ENCODE measurements around the gene CFAP90. TPM values are rescaled to one million over a fixed set of nuclear protein-coding genes. Genes with fewer than 3 reads are reported as not detected.

CFAP90 gene
- polyA plus RNA-seq, 1 donor from 2014 or later, result 0.45 TPM

DNA sequence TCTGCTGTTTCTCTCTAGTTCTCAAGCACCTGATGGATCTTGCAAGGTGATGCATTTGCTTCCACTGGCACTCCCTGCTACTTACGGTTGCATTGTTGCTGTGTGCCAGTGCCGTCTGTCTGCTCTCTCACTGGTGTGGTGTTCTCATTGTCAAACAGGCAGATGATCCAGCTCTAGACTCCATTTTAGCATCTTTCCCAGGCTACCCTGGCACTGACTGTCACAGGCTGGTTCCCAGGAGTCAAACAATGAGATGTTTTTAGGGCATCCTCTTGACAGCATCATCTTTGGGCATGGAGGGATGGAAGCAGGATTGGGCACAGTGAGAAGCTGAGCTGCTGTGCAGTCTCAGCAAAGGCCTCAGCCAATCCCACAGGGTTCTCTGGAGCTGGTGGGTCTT, 30.9 kb upstream of the CFAP90 start:
- Histone ChIP-seq H2AFZ (ENCODE audit: low read depth, low read length) (no peak overlapping the region), H3K9me2 (ENCODE audit: insufficient read depth, low read length) (no peaks in the 10 kb centered on the region), H3K36me3 (ENCODE audit: insufficient read depth, low read length) (peaks cover 8% of the 10 kb centered on the region), H3K9me3 (ENCODE audit: low read length) (no peaks in the 10 kb centered on the region), H4K20me1 (ENCODE audit: insufficient read depth) (no peaks in the 10 kb centered on the region), H3F3A (ENCODE audit: insufficient read depth, low read length, poor library complexity, severe bottlenecking) (no peaks in the 10 kb centered on the region), H3K4me2 (ENCODE audit: low read length) (no peak overlapping the region), H3K4me3 (ENCODE audit: low read length) (no peak overlapping the region), H3K27ac (ENCODE audit: low read length) (no peak overlapping the region), H3K79me2 (replicated peaks; ENCODE audit: insufficient read depth, low read length) (no peaks in the 10 kb centered on the region), H3K27me3 (ENCODE audit: insufficient read depth, low read depth, low read length) (no peaks in the 10 kb centered on the region), H3K9ac (ENCODE audit: low read length) (no peak overlapping the region)
- TF ChIP-seq POLR2AphosphoS5 (IDR thresholded peaks at IDR 0.05) (no peak), RAD21 (conservative IDR thresholded peaks at IDR 0.05) (no peak), EZH2 (IDR thresholded peaks at IDR 0.05; ENCODE audit: borderline replicate concordance, insufficient read depth, low read length, poor library complexity, severe bottlenecking) (no peak), EP300 (conservative IDR thresholded peaks at IDR 0.05; ENCODE audit: poor library complexity, severe bottlenecking) (no peak), MXI1 (conservative IDR thresholded peaks at IDR 0.05; ENCODE audit: poor library complexity, severe bottlenecking) (no peak), SMC3 (conservative IDR thresholded peaks at IDR 0.05; ENCODE audit: poor library complexity) (no peak), TAF1 (IDR thresholded peaks at IDR 0.05; ENCODE audit: low read depth) (no peak)
- TF ChIP-seq, protein P1, sequence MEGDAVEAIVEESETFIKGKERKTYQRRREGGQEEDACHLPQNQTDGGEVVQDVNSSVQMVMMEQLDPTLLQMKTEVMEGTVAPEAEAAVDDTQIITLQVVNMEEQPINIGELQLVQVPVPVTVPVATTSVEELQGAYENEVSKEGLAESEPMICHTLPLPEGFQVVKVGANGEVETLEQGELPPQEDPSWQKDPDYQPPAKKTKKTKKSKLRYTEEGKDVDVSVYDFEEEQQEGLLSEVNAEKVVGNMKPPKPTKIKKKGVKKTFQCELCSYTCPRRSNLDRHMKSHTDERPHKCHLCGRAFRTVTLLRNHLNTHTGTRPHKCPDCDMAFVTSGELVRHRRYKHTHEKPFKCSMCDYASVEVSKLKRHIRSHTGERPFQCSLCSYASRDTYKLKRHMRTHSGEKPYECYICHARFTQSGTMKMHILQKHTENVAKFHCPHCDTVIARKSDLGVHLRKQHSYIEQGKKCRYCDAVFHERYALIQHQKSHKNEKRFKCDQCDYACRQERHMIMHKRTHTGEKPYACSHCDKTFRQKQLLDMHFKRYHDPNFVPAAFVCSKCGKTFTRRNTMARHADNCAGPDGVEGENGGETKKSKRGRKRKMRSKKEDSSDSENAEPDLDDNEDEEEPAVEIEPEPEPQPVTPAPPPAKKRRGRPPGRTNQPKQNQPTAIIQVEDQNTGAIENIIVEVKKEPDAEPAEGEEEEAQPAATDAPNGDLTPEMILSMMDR (IDR thresholded peaks at IDR 0.05; ENCODE audit: poor library complexity, severe bottlenecking), result no peak
- TF ChIP-seq, protein P2, sequence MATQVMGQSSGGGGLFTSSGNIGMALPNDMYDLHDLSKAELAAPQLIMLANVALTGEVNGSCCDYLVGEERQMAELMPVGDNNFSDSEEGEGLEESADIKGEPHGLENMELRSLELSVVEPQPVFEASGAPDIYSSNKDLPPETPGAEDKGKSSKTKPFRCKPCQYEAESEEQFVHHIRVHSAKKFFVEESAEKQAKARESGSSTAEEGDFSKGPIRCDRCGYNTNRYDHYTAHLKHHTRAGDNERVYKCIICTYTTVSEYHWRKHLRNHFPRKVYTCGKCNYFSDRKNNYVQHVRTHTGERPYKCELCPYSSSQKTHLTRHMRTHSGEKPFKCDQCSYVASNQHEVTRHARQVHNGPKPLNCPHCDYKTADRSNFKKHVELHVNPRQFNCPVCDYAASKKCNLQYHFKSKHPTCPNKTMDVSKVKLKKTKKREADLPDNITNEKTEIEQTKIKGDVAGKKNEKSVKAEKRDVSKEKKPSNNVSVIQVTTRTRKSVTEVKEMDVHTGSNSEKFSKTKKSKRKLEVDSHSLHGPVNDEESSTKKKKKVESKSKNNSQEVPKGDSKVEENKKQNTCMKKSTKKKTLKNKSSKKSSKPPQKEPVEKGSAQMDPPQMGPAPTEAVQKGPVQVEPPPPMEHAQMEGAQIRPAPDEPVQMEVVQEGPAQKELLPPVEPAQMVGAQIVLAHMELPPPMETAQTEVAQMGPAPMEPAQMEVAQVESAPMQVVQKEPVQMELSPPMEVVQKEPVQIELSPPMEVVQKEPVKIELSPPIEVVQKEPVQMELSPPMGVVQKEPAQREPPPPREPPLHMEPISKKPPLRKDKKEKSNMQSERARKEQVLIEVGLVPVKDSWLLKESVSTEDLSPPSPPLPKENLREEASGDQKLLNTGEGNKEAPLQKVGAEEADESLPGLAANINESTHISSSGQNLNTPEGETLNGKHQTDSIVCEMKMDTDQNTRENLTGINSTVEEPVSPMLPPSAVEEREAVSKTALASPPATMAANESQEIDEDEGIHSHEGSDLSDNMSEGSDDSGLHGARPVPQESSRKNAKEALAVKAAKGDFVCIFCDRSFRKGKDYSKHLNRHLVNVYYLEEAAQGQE (IDR thresholded peaks at IDR 0.05; ENCODE audit: borderline replicate concordance), result no peak

DNA sequence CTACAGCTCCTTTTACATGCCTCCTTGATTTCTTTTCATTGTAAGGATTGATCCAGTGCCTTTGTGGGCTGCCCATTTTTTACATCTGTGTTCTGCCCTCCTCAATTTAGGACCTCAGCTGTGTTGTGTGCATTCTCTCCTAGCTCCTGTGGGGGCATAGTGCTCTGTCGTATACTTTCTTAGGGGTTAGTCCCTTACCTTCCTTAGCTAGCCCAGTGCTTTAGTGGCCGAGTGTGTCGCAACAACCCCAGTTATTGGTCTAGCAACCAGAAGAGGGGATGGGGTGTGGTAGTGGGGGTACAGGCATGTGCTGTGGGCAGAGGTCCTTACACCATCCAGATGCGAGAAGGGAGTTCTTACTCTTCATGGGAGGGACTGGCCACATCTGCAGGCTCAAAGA, 30.2 kb upstream of the CFAP90 start:
- H3K27ac ChIP-seq (ENCODE audit: low read length), result no peak overlapping the region
- H3K9me2 ChIP-seq (ENCODE audit: insufficient read depth, low read length), result no peaks in the 10 kb centered on the region
- no peaks in the 10 kb centered on the region for H3F3A ChIP-seq (ENCODE audit: insufficient read depth, low read length, poor library complexity, severe bottlenecking)
- no peaks in the 10 kb centered on the region for H3K9me3 ChIP-seq (ENCODE audit: low read length)
- H3K9ac ChIP-seq (ENCODE audit: low read length), result no peak overlapping the region
- peaks cover 8% of the 10 kb centered on the region for H3K36me3 ChIP-seq (ENCODE audit: insufficient read depth, low read length)
- H3K4me2 ChIP-seq (ENCODE audit: low read length), result no peak overlapping the region
- no peaks in the 10 kb centered on the region for H3K79me2 ChIP-seq (replicated peaks; ENCODE audit: insufficient read depth, low read length)
- H3K4me3 ChIP-seq (ENCODE audit: low read length), result no peak overlapping the region
- TF ChIP-seq SMC3 (conservative IDR thresholded peaks at IDR 0.05; ENCODE audit: poor library complexity) (no peak), POLR2AphosphoS5 (IDR thresholded peaks at IDR 0.05) (no peak), EP300 (conservative IDR thresholded peaks at IDR 0.05; ENCODE audit: poor library complexity, severe bottlenecking) (no peak), RAD21 (conservative IDR thresholded peaks at IDR 0.05) (no peak), EZH2 (IDR thresholded peaks at IDR 0.05; ENCODE audit: borderline replicate concordance, insufficient read depth, low read length, poor library complexity, severe bottlenecking) (no peak), MXI1 (conservative IDR thresholded peaks at IDR 0.05; ENCODE audit: poor library complexity, severe bottlenecking) (no peak), TAF1 (IDR thresholded peaks at IDR 0.05; ENCODE audit: low read depth) (no peak)
- TF ChIP-seq, protein P1 (IDR thresholded peaks at IDR 0.05; ENCODE audit: poor library complexity, severe bottlenecking), result no peak
- TF ChIP-seq, protein P2 (IDR thresholded peaks at IDR 0.05; ENCODE audit: borderline replicate concordance), result no peak
- H4K20me1 ChIP-seq (ENCODE audit: insufficient read depth), result no peaks in the 10 kb centered on the region
- H2AFZ ChIP-seq (ENCODE audit: low read depth, low read length), result no peak overlapping the region
- H3K27me3 ChIP-seq (ENCODE audit: insufficient read depth, low read depth, low read length), result no peaks in the 10 kb centered on the region

Data from neural cell (in vitro differentiated cells).